ENCODE results near the gene RCBTB1. TPM values are rescaled to one million over a fixed set of nuclear protein-coding genes. Genes with fewer than 3 reads are reported as not detected.

Gene RCBTB1
- total RNA-seq, result 10 to 100 TPM in 1 of 4 donors, 1 to 10 TPM in 3; 4.4 to 12.8 (median 6.5) TPM

GRCh38 chr13:49585220-49586157 is at the start of gene RCBTB1:
Gene RCBTB1, minus strand, starts transcription at chr13:49585558. Its CDS starts 18,279 bp downstream, at chr13:49567279.
- intact Hi-C loops (cut with DNase I; ENCODE audit: low total_unique reads), result no loop called here
- WGBS, 2 donors, result 1% methylated on average over 16 to 65 of the region's 87 CpGs

DNA sequence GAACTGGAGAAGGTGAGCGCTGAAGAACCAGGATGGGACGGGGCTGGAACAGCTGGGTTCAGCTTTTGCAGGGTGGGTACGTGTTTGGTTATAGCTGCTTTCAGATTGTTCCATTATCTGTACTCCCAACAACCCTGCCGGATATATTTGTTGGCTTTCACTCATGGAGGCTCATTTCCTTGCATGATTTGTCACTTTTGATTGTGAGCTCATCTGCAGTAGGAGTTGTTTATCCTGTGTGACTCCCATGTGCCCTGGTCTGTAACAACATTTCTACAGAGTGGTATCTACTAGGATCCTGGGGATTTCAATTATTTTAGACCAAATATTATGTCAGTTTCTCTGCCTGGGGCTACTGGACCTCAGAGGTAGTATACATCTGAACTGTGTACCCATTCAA is 48.4 kb upstream of the RCBTB1 start:
- no peak for TF ChIP-seq POLR2A (IDR thresholded peaks at IDR 0.05)
- TF ChIP-seq CTCF (IDR thresholded peaks at IDR 0.05), result no peak
- DNase-seq (ENCODE audit: low spot score in 2 of 2), result peak in 1 of 2 donors; percentile 26
- 83 to 92% methylated on average over 4 of the region's 4 CpGs for WGBS, 2 donors
- intact Hi-C loops (cut with DNase I; ENCODE audit: low total_unique reads), result no loop called here
- H3K4me3 ChIP-seq (ENCODE audit: low read depth, poor library complexity, severe bottlenecking), result no peak overlapping the region

More at GRCh38 chr13:49585220-49586157, at the start of gene RCBTB1:
- H3K4me3 ChIP-seq (ENCODE audit: low read depth, poor library complexity, severe bottlenecking), result peak within 1 kb of the TSS; percentile 75
- peak; percentile 49 to 92 for DNase-seq (ENCODE audit: low spot score in 2 of 2)
- no peak for TF ChIP-seq POLR2A (IDR thresholded peaks at IDR 0.05)
- no peak for TF ChIP-seq CTCF (IDR thresholded peaks at IDR 0.05)

- TF ChIP-seq CTCF (IDR thresholded peaks at IDR 0.05) (no peak), POLR2A (IDR thresholded peaks at IDR 0.05) (no peak)
- no peak overlapping the region for H3K4me3 ChIP-seq (ENCODE audit: low read depth, poor library complexity, severe bottlenecking)
- no peak for DNase-seq (ENCODE audit: low spot score in 2 of 2)
- intact Hi-C loops (cut with DNase I; ENCODE audit: low total_unique reads), result no loop called here
- WGBS, 2 donors, result 89 to 90% methylated on average over 5 of the region's 5 CpGs
These were observed 46.8 kb upstream of the RCBTB1 start for GRCh38 chr13:49632156-49632555.

DNA sequence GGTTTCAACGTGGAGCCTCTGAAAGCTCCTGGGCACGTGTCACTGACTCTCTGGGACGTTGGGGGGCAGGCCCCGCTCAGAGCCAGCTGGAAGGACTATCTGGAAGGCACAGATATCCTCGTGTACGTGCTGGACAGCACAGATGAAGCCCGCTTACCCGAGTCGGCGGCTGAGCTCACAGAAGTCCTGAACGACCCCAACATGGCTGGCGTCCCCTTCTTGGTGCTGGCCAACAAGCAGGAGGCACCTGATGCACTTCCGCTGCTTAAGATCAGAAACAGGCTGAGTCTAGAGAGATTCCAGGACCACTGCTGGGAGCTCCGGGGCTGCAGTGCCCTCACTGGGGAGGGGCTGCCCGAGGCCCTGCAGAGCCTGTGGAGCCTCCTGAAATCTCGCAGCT is 45.2 kb upstream of the RCBTB1 start:
- DNase-seq (ENCODE audit: low spot score in 2 of 2), result no peak
- no peak overlapping the region for H3K4me3 ChIP-seq (ENCODE audit: low read depth, poor library complexity, severe bottlenecking)
- intact Hi-C loops (cut with DNase I; ENCODE audit: low total_unique reads), result no loop called here
- no peak for TF ChIP-seq POLR2A (IDR thresholded peaks at IDR 0.05)
- no peak for TF ChIP-seq CTCF (IDR thresholded peaks at IDR 0.05)
- 86 to 89% methylated on average over 12 to 14 of the region's 16 CpGs for whole genome bisulfite sequencing, 2 donors

GRCh38 chr13:49629947-49630346 is 44.6 kb upstream of the RCBTB1 start:
- intact Hi-C loops (cut with DNase I; ENCODE audit: low total_unique reads), result no loop called here
- WGBS, 2 donors, result 80 to 82% methylated on average over 4 of the region's 4 CpGs
- H3K4me3 ChIP-seq (ENCODE audit: low read depth, poor library complexity, severe bottlenecking), result no peak overlapping the region
- DNase-seq (ENCODE audit: low spot score in 2 of 2), result no peak
- no peak for TF ChIP-seq CTCF (IDR thresholded peaks at IDR 0.05)
- TF ChIP-seq POLR2A (IDR thresholded peaks at IDR 0.05), result no peak

All from lower leg skin (tissue), 4 donors.